Cardiac fibroblast (primary cell): ENCODE results near the gene ZNF3.

Experiments
- DNase-seq, 2 donors: peaks; one replicate each; pipeline versions ENCODE4 v3.0.0 to v3.0.0-alpha.2; 2010; ENCODE audit warnings: low read depth in 2 of 2
- H3K4me3 ChIP-seq, 2 donors: replicated peaks in 1 of 2; 1 replicate in 1 of 2; 2 replicates in 1 of 2; pipeline ENCODE4 v1.5.1; 2011; ENCODE audit warnings: low read depth in 2 of 2, low read length in 2 of 2, mild to moderate bottlenecking in 2 of 2, moderate library complexity in 1 of 2
- CTCF ChIP-seq: IDR thresholded peaks from one replicate; pipeline ENCODE4 v1.5.1; 2011; ENCODE audit warnings: low read depth, mild to moderate bottlenecking, low read length, inconsistent platforms

ZNF3 gene

GRCh38 chr7:100088095-100088620 lies 6.6 kb upstream of the ZNF3 start:
- DNase-seq = no peak
- no peak for TF ChIP-seq CTCF

GRCh38 chr7:100087055-100087750 lies 5.7 kb upstream of the ZNF3 start:
- no peak overlapping the region for H3K4me3 ChIP-seq
- peak; percentile 97 to 98 for DNase-seq
- TF ChIP-seq CTCF = no peak

More at GRCh38 chr7:100088095-100088620, 6.6 kb upstream of the ZNF3 start:
- peak overlapping the region; percentile 32 to 86 for H3K4me3 ChIP-seq

- H3K4me3 ChIP-seq = no peak overlapping the region
- DNase-seq = no peak
These were observed 4.0 kb upstream of the ZNF3 start for GRCh38 chr7:100085515-100085914.

GRCh38 chr7:100082978-100083377 lies 1.5 kb upstream of the ZNF3 start:
- TF ChIP-seq CTCF = no peak
- no peak for DNase-seq
- H3K4me3 ChIP-seq = no peak overlapping the region

More at GRCh38 chr7:100085515-100085914, 4.0 kb upstream of the ZNF3 start:
- TF ChIP-seq CTCF = no peak

- peak overlapping the region; percentile 82 to 95 for H3K4me3 ChIP-seq
- no peak for TF ChIP-seq CTCF
- no peak for DNase-seq
These were observed 502 bp downstream of the ZNF3 start for GRCh38 chr7:100080907-100081534.

- TF ChIP-seq CTCF = no peak
- DNase-seq = no peak
- H3K4me3 ChIP-seq = no peak overlapping the region
These were observed 2.4 kb downstream of the ZNF3 start for GRCh38 chr7:100079024-100079560.
